ENCODE results near the gene IRAK2.

DNA sequence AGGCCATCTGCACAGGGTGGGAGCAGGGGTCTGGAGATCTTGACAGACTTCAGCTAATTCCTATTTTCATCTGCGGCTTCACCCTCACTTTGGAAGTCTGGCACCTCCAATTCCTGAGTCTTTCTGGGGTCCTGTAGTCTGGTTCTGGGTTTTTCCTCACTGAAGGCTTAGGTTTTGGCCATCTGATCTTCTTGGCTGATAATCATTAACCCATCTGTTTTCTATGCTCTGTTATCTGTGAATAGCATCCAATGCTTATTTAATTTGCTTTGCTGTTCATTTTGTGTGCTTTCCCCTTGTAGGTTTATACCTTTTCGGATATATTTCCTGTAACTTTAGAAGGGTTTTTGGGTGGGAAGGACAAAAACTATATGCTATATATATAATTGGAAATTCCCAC, 101.1 kb downstream of the IRAK2 start:
- TF ChIP-seq, protein P1, sequence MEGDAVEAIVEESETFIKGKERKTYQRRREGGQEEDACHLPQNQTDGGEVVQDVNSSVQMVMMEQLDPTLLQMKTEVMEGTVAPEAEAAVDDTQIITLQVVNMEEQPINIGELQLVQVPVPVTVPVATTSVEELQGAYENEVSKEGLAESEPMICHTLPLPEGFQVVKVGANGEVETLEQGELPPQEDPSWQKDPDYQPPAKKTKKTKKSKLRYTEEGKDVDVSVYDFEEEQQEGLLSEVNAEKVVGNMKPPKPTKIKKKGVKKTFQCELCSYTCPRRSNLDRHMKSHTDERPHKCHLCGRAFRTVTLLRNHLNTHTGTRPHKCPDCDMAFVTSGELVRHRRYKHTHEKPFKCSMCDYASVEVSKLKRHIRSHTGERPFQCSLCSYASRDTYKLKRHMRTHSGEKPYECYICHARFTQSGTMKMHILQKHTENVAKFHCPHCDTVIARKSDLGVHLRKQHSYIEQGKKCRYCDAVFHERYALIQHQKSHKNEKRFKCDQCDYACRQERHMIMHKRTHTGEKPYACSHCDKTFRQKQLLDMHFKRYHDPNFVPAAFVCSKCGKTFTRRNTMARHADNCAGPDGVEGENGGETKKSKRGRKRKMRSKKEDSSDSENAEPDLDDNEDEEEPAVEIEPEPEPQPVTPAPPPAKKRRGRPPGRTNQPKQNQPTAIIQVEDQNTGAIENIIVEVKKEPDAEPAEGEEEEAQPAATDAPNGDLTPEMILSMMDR (conservative IDR thresholded peaks at IDR 0.05 in 1 of 2, IDR thresholded peaks at IDR 0.05 in 1 of 2; ENCODE audit: low read depth in 1 of 2, low read length in 2 of 2), result no peak
- TF ChIP-seq EZH2 (IDR thresholded peaks at IDR 0.05; ENCODE audit: low read length, missing control alignments), result no peak

Measured in fibroblast of lung (primary cell).